ENCODE results near the gene SUN1. TPM values are rescaled to one million over a fixed set of nuclear protein-coding genes. Genes with fewer than 3 reads are reported as not detected.
"Not testable (repeated sequence)": the region's sequence is repeated elsewhere in the genome, so short reads cannot be mapped to it uniquely, and the experiment has no call there.

The SUN1 gene
- total and polyA plus RNA-seq, 7 donors, result 23.4 to 130 (median 108) TPM

- H3K27me3 ChIP-seq, result no peaks in the 10 kb centered on the region
- 21 to 37% methylated on average over 29 of the region's 29 CpGs for WGBS, 2 donors
- H3K36me3 ChIP-seq, result peaks cover 0 to 5% (median 0%) of the 10 kb centered on the region in 4 donors
- TF ChIP-seq POLR2A (IDR thresholded peaks at IDR 0.05) (no peak), EP300 (IDR thresholded peaks at IDR 0.05) (no peak), POLR2AphosphoS5 (IDR thresholded peaks at IDR 0.05) (no peak), CTCF (IDR thresholded peaks at IDR 0.05) (no peak)
- H3K9me3 ChIP-seq, result no peaks in the 10 kb centered on the region
- peaks cover 0 to 36% (median 18%) of the 10 kb centered on the region in 4 donors for H3K4me1 ChIP-seq
- intact Hi-C loops (cut with DNase I), result no loop called here
- DNase-seq, result peak; percentile 60
- peak overlapping the region in 3 of 4 donors; percentile 10 to 42 (median 31) for H3K27ac ChIP-seq
- H3K4me3 ChIP-seq, result no peak overlapping the region
These were observed 90.2 kb downstream of the SUN1 start for GRCh38 chr7:922334-923107.

GRCh38 chr7:923108-924041 lies 91.1 kb downstream of the SUN1 start:
- 19 to 35% methylated on average over 40 of the region's 40 CpGs for WGBS, 2 donors
- intact Hi-C loops (cut with DNase I), result no loop called here
- Histone ChIP-seq H3K36me3 (peaks cover 0 to 5% (median 0%) of the 10 kb centered on the region in 4 donors), H3K27ac (peak overlapping the region; percentile 39 to 65 (median 46)), H3K4me3 (no peak overlapping the region), H3K9me3 (no peaks in the 10 kb centered on the region), H3K27me3 (no peaks in the 10 kb centered on the region), H3K4me1 (peaks cover 0 to 38% (median 23%) of the 10 kb centered on the region in 4 donors)
- DNase-seq, result peak; percentile 82
- TF ChIP-seq POLR2AphosphoS5 (IDR thresholded peaks at IDR 0.05) (peak in 1 of 4 donors; percentile 30), CTCF (IDR thresholded peaks at IDR 0.05) (no peak), EP300 (IDR thresholded peaks at IDR 0.05) (no peak), POLR2A (IDR thresholded peaks at IDR 0.05) (peak in 1 of 2 donors; percentile 36)

- intact Hi-C loops (cut with DNase I); H3K4me3 ChIP-seq; H3K27me3 ChIP-seq; H3K36me3 ChIP-seq; H3K9me3 ChIP-seq; H3K27ac ChIP-seq: not testable (repeated sequence)
- peak; percentile 58 for DNase-seq
- 39 to 69% methylated on average over 24 to 25 of the region's 25 CpGs for WGBS, 2 donors
- H3K4me1 ChIP-seq, result peaks cover 0 to 44% (median 29%) of the 10 kb centered on the region in 4 donors
These were observed 91.8 kb downstream of the SUN1 start for GRCh38 chr7:924042-924441.

Other genes starting within 250 kb of the SUN1 start
- 10 to 100 TPM; 13.2 to 25.4 (median 16.0) TPM for gene DNAAF5, start 105.8 kb upstream of the SUN1 start, total RNA-seq
- 10 to 100 TPM in 1 of 3 donors, 1 to 10 TPM in 2; 7.8 to 23.4 (median 9.7) TPM for gene DNAAF5, start 105.8 kb upstream of the SUN1 start, polyA plus RNA-seq
- 10 to 100 TPM in 3 of 4 donors, 1 to 10 TPM in 1; 9.7 to 26.6 (median 10.9) TPM for gene PRKAR1B, start 105.2 kb upstream of the SUN1 start, total RNA-seq
- gene PRKAR1B, start 105.2 kb upstream of the SUN1 start, polyA plus RNA-seq, result 10 to 100 TPM in 2 of 3 donors, 1 to 10 TPM in 1; 9.5 to 20.4 (median 12.6) TPM
- 10 to 100 TPM; 20.3 to 32.4 (median 25.4) TPM for gene GET4, start 44.1 kb downstream of the SUN1 start, total RNA-seq
- gene GET4, start 44.1 kb downstream of the SUN1 start, polyA plus RNA-seq, result 10 to 100 TPM; 25.8 to 51.4 (median 31.2) TPM
- gene ADAP1, start 122.2 kb downstream of the SUN1 start, total RNA-seq, result 10 to 100 TPM; 11.4 to 72.6 (median 28.9) TPM
- gene ADAP1, start 122.2 kb downstream of the SUN1 start, polyA plus RNA-seq, result 100 to 1,000 TPM in 2 of 3 donors, 10 to 100 TPM in 1; 99.1 to 157 (median 109) TPM
- gene COX19, start 143.1 kb downstream of the SUN1 start, total RNA-seq, result 10 to 100 TPM in 1 of 4 donors, 1 to 10 TPM in 3; 8.9 to 12.7 (median 9.3) TPM
- gene COX19, start 143.1 kb downstream of the SUN1 start, polyA plus RNA-seq, result 10 to 100 TPM in 1 of 3 donors, 1 to 10 TPM in 2; 5.1 to 11.5 (median 6.0) TPM
- under 1 TPM in 1 of 4 donors, not detected in 3; 0.83 TPM for gene CYP2W1, start 150.7 kb downstream of the SUN1 start, total RNA-seq
- 1 to 10 TPM in 1 of 3 donors, not detected in 2; 3.8 TPM for gene CYP2W1, start 150.7 kb downstream of the SUN1 start, polyA plus RNA-seq
- gene GPR146, start 212.1 kb downstream of the SUN1 start, total RNA-seq, result 10 to 100 TPM; 10.8 to 33.5 (median 27.2) TPM
- 1 to 10 TPM; 3.0 to 7.1 (median 5.5) TPM for gene GPR146, start 212.1 kb downstream of the SUN1 start, polyA plus RNA-seq